ENCODE data around the gene HAPSTR1. TPM values are rescaled to one million over a fixed set of nuclear protein-coding genes. Genes with fewer than 3 reads are reported as not detected.

HAPSTR1 gene
- total RNA-seq, 1 experiment from 2014 or later: 67.1 TPM

DNA sequence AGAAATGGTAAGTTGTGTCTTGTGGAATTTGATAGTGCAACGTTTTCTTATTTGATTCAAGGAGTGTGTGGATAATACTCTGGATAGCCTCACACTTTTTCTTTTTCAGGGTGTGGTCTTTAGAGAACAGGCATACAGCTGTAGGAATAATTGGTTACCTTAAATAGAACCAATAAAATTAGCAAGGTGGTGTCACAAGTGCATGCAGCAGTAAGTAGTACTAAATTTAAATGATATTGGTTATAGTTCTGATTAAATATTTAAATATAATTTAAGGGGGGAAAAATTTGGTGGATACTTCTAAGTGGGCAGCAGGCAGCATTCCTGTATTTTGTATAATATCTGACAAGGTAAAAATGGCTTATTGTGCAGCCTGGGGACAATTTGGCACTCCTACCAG is 3.7 kb downstream of the HAPSTR1 start:
- no peak for DNase-seq (ENCODE audit: extremely low read depth, low read depth)

- DNase-seq (ENCODE audit: extremely low read depth, low read depth): no peak
Observed at GRCh38 chr16:9095656-9096397, 4.4 kb downstream of the HAPSTR1 start.

- DNase-seq (ENCODE audit: extremely low read depth, low read depth): no peak
Observed at GRCh38 chr16:9096416-9096952, 5.0 kb downstream of the HAPSTR1 start.

DNA sequence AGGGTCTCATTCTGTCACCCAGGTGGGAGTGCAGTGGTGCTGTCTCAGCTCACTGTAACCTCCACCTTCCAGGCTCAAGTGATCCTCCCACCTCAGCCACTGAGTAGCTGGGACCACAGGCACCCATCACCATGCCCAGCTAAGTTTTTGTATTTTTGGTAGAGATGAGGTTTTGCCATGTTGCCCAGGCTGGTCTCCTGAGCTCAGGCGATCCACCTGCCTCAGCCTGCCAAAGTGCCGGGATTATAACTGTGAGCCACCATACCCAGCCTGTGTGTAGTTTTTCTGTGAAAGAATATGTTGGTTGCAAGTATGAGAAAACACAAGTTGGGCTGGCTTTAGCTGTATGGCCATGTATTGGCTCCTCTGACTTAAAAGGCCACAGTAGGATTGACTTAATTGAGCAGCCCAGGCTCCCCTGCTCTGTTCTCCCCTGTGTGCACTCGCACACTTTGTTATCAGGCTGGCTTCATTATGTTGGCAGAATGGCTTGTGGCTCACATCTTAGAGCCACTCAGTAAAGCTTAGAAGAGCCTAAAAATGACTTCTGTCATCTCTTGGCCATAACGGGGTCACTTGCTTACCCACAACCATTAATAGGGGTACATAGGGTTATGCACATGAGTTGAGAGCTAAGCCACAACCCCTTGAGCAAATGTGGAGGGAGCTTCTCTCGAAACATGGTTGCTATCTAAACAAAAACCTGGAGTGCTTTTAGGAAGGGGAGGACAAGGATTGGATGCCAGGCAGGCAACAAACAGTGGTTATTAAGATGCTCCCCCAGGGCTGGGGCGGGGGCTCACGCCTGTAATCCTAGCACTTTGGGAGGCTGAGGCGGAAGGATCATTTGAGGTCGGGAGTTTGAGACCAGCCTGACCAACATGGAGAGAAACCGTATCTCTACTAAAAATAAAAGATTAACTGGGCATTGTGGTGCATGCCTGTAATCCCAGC is 6.1 kb downstream of the HAPSTR1 start:
- DNase-seq (ENCODE audit: extremely low read depth, low read depth): no peak

DNA sequence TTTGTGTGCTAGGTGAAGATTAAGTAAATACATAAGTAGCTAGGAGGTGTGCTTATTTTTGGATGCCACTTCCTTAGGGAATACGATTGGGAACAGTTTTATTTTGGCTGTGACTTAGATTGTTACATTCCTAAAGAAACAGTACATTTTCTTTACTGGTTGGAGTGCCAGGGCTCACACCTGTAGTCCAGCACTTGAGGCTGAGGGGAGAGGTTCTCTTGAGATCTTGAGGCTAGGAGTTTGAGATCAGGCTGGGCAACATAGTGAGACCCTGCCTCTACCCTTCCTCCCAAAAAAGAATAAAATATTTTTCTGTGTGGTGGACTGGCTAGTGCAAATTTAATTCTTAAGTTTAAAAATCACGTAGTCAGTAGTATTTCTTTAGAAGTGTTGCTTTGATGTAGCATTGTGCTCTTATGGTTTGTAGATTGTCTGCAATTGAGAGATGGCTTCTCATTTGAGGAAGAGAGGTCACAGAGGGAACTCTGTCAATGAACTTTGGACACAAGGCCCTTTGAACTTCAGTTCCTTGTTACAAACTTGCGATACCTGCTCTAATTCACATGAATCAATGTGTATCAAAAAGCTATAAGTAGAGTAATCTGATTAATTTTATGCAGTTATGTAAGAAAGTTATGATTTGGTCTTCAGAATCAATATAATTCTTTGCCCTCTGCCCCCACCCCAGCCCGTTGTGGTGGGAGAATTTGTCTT is 7.1 kb downstream of the HAPSTR1 start:
- no peak for DNase-seq (ENCODE audit: extremely low read depth, low read depth)

GRCh38 chr16:9099131-9099625 is 7.7 kb downstream of the HAPSTR1 start:
- no peak for DNase-seq (ENCODE audit: extremely low read depth, low read depth)

- DNase-seq (ENCODE audit: extremely low read depth, low read depth): no peak
Observed at GRCh38 chr16:9102379-9102778, 10.9 kb downstream of the HAPSTR1 start.

DNA sequence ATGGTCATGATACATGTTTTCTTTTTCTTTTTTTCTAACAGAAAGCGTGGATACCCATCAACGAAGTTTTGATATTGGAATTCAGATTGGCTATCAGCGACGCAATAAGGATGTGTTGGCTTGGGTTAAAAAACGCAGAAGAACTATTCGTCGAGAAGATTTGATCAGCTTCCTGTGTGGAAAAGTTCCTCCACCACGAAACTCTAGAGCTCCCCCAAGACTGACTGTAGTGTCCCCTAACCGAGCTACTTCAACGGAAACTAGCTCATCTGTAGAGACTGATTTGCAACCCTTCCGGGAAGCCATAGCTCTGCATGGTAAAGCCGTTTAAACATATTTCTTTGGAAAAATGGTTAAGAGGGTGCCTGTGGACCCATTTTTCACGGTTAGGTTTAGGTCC is 11.5 kb downstream of the HAPSTR1 start:
- no peak for DNase-seq (ENCODE audit: extremely low read depth, low read depth)

DNA sequence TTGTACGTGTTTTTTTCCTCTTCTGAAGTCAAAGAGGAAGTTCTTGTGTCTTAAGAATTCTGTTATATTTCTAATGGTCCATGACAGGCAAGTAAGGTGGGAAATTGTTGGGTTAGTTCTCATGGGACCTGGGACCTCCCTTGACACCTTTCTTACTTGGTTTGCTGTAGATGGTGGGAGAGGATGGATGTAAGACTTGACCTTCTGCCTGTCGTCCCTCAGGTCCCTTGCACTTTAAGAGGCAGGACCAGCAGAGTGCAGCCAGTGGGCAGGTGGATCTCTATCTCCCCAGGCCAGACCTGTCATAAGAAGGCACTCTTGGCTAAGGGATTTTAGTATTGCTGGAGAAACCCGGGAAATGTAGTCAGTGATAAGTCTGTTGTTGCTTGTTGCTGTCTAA is 12.1 kb downstream of the HAPSTR1 start:
- no peak for DNase-seq (ENCODE audit: extremely low read depth, low read depth)

DNA sequence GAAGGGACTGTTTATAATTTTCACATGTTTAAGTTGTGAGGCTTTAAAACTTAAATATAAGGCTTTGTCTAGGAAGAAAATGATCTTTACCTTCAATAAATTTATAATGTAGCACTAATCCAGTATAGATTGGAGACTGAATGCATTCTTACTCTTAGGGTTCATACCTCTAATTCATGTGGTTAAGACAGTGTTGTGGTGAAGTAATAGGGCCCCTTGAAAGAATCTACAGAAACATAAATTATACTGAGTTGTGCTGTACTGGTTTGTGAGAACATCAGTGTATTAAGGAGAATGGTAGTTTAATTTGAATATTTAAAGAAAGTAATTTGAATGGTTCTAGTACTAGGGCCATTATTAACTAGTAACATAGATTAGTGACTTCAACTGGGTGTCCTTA is 13.7 kb downstream of the HAPSTR1 start:
- DNase-seq (ENCODE audit: extremely low read depth, low read depth): no peak

GRCh38 chr16:9107025-9107970 is 15.9 kb downstream of the HAPSTR1 start:
- no peak for DNase-seq (ENCODE audit: extremely low read depth, low read depth)

- no peak for DNase-seq (ENCODE audit: extremely low read depth, low read depth)
Observed at GRCh38 chr16:9109255-9109654, 17.8 kb downstream of the HAPSTR1 start.

- DNase-seq (ENCODE audit: extremely low read depth, low read depth): no peak
Observed at GRCh38 chr16:9112166-9112843, 20.9 kb downstream of the HAPSTR1 start.

GRCh38 chr16:9112844-9113186 is 21.4 kb downstream of the HAPSTR1 start:
- no peak for DNase-seq (ENCODE audit: extremely low read depth, low read depth)

GRCh38 chr16:9113707-9114106 is 22.3 kb downstream of the HAPSTR1 start:
- no peak for DNase-seq (ENCODE audit: extremely low read depth, low read depth)

GRCh38 chr16:9114112-9114511 is 22.7 kb downstream of the HAPSTR1 start:
- no peak for DNase-seq (ENCODE audit: extremely low read depth, low read depth)

DNA sequence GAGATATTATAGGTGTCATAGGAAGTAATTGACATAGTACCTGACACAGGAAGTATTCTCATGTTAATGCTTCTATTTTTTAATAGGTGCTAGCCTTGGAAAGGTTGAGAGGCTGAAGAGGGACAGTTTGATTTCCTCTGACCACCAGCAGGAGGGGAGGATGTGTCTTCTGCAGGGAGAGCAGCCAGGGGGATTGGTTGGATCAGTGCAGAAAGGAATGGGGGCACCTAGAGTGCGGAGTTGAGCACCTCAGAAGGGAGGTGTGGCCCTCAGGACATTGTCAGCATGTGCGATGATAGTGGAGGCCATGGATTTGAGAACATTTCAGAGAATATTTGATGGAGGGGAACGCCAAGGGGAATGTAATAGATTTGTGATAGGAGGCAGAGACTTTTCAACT is 23.4 kb downstream of the HAPSTR1 start:
- DNase-seq (ENCODE audit: extremely low read depth, low read depth): no peak

- DNase-seq (ENCODE audit: extremely low read depth, low read depth): no peak
Observed at GRCh38 chr16:9115277-9115676, 23.8 kb downstream of the HAPSTR1 start.

DNA sequence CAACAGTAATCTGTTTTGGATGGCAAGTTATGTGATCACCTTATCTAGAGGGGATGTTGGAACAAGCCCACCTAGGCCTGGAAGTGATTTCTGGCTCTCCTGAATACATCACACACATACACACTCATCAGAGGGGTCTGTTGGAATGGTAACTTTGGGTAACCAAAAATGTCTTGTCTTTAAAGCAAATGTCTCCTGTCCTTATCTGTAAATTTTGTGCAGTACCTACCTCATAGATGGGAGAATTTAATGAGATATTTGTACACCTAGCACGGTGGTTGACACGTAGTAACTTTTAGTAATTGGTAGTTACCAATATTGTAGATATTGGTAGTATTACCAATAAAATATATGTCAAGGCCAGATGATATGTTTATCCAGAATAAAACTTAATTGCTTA is 24.7 kb downstream of the HAPSTR1 start:
- no peak for DNase-seq (ENCODE audit: extremely low read depth, low read depth)
